Liver (tissue), 9 donors: ENCODE measurements around the gene PAK4. TPM values are rescaled to one million over a fixed set of nuclear protein-coding genes. Genes with fewer than 3 reads are reported as not detected.

ENCODE experiments used
- DNase-seq: peaks from one replicate; pipeline ENCODE4 v3.0.0-alpha.2; 2017; ENCODE audit warnings: low spot score
- H3K27ac ChIP-seq, 2 donors: one replicate each; pipeline ENCODE4 v1.7.0; 2013; ENCODE audit warnings: inconsistent platforms in 2 of 2, low read length in 2 of 2, control low read depth in 1 of 2, low read depth in 1 of 2, mild to moderate bottlenecking in 1 of 2
- H3K27me3 ChIP-seq, 4 donors: one replicate each; pipeline versions ENCODE4 v1.6.1 to v1.7.0; 2013; ENCODE audit warnings: low read length in 3 of 4, inconsistent platforms in 1 of 4, mild to moderate bottlenecking in 1 of 4, moderate library complexity in 1 of 4; ENCODE audit not compliant: control insufficient read depth in 4 of 4, insufficient read depth in 4 of 4
- H3K36me3 ChIP-seq, 4 donors: one replicate each; pipeline versions ENCODE4 v1.6.1 to v1.7.0; 2013; ENCODE audit warnings: low read length in 3 of 4, mild to moderate bottlenecking in 3 of 4, low read depth in 1 of 4, moderate library complexity in 1 of 4; ENCODE audit not compliant: control insufficient read depth in 4 of 4, insufficient read depth in 3 of 4
- H3K4me1 ChIP-seq, 4 donors: one replicate each; pipeline versions ENCODE4 v1.6.1 to v1.7.0; 2013; ENCODE audit warnings: low read length in 3 of 4, mild to moderate bottlenecking in 3 of 4, moderate library complexity in 1 of 4; ENCODE audit not compliant: control insufficient read depth in 4 of 4, insufficient read depth in 4 of 4
- H3K4me3 ChIP-seq, 3 donors: one replicate each; pipeline versions ENCODE4 v1.6.1 to v1.7.0; 2013; ENCODE audit warnings: low read length in 3 of 3, control low read depth in 1 of 3, low read depth in 1 of 3, mild to moderate bottlenecking in 1 of 3
- H3K9ac ChIP-seq, 2 donors: one replicate each; pipeline ENCODE4 v1.7.0; 2013; ENCODE audit warnings: low read length in 2 of 2, mild to moderate bottlenecking in 2 of 2, moderate library complexity in 2 of 2, control low read depth in 1 of 2, low read depth in 1 of 2
- H3K9me3 ChIP-seq, 4 donors: one replicate each; pipeline versions ENCODE4 v1.6.1 to v1.7.0; 2013; ENCODE audit warnings: low read length in 3 of 4; ENCODE audit not compliant: control insufficient read depth in 4 of 4
- ATF3 ChIP-seq: IDR thresholded peaks from 2 replicates; pipeline ENCODE4 v1.6.1; 2016; ENCODE audit warnings: antibody characterized with exemption
- EGR1 ChIP-seq, 2 donors: IDR thresholded peaks; 2 replicates each; pipeline ENCODE4 v1.6.1; 2016 to 2018; ENCODE audit warnings: antibody characterized with exemption in 2 of 2, low read depth in 2 of 2
- FOXA1 ChIP-seq: IDR thresholded peaks from 2 replicates; pipeline ENCODE4 v1.6.1; 2016; ENCODE audit warnings: antibody characterized with exemption
- FOXA2 ChIP-seq: IDR thresholded peaks from 2 replicates; pipeline ENCODE4 v1.6.1; 2016; ENCODE audit warnings: antibody characterized with exemption
- GABPA ChIP-seq, 2 donors: IDR thresholded peaks in 1 of 2; conservative IDR thresholded peaks in 1 of 2; 2 replicates each; pipeline ENCODE4 v1.6.1; 2016; ENCODE audit warnings: antibody characterized with exemption in 2 of 2, mild to moderate bottlenecking in 1 of 2, moderate library complexity in 1 of 2
- HNF4A ChIP-seq, 2 donors: conservative IDR thresholded peaks; 2 replicates each; pipeline ENCODE4 v1.6.1; 2016; ENCODE audit warnings: antibody characterized with exemption in 2 of 2, mild to moderate bottlenecking in 2 of 2
- HNF4G ChIP-seq: IDR thresholded peaks from 2 replicates; pipeline ENCODE4 v1.6.1; 2016; ENCODE audit warnings: antibody characterized with exemption
- JUND ChIP-seq, 2 donors: IDR thresholded peaks; 2 replicates each; pipeline ENCODE4 v1.6.1; 2016; ENCODE audit warnings: antibody characterized with exemption in 2 of 2
- NR2F2 ChIP-seq: IDR thresholded peaks from 2 replicates; pipeline ENCODE4 v1.6.1; 2016; ENCODE audit warnings: antibody characterized with exemption
- RAD21 ChIP-seq, 2 donors: IDR thresholded peaks; 2 replicates each; pipeline ENCODE4 v1.6.1; 2016; ENCODE audit warnings: antibody characterized with exemption in 2 of 2, mild to moderate bottlenecking in 2 of 2
- REST ChIP-seq: IDR thresholded peaks from 2 replicates; pipeline ENCODE4 v1.6.1; 2016; ENCODE audit warnings: antibody characterized with exemption, mild to moderate bottlenecking
- RXRA ChIP-seq, 2 donors: IDR thresholded peaks; 2 replicates each; pipeline ENCODE4 v1.6.1; 2017 to 2018; ENCODE audit warnings: antibody characterized with exemption in 2 of 2, mild to moderate bottlenecking in 1 of 2
- SP1 ChIP-seq: IDR thresholded peaks from 2 replicates; pipeline ENCODE4 v1.6.1; 2018; ENCODE audit warnings: antibody characterized with exemption, mild to moderate bottlenecking
- TAF1 ChIP-seq: conservative IDR thresholded peaks from 2 replicates; pipeline ENCODE4 v1.6.1; 2016; ENCODE audit warnings: antibody characterized with exemption, mild to moderate bottlenecking
- YY1 ChIP-seq: IDR thresholded peaks from 2 replicates; pipeline ENCODE4 v1.6.1; 2016; ENCODE audit warnings: antibody characterized with exemption, mild to moderate bottlenecking
- WGBS: extraction: QIAGEN DNeasy Blood & Tissue Kit; methylation state at CpG from one replicate; pipeline ENCODE4 v1.1.7; 2013; 5-methylcytosine and 5-hydroxymethylcytosine counted together
- polyA plus RNA-seq, 2 donors: library from polyadenylated mRNA; stranded (reverse) in 1 of 2; unstranded in 1 of 2; fragments of 200-250 nt in 1 of 2; fragments of >200 nt in 1 of 2; fragmentation: Nextera tagmentation in 1 of 2; extraction: Ambion mirVana in 1 of 2; gene quantifications; one replicate each; pipeline versions ENCODE4 v1.2.1 to v1.2.3, GENCODE V29; 2013 to 2015
- total RNA-seq, 2 donors: library from RNA; depleted of rRNA; stranded (reverse); fragments of >200 nt; gene quantifications; one replicate each; pipeline ENCODE4 v1.2.3, GENCODE V29; 2014
- TF ChIP-seq, protein P1 (sequence below): IDR thresholded peaks from 2 replicates; pipeline ENCODE4 v1.6.1; 2016; ENCODE audit warnings: antibody characterized with exemption
- donor health status: healthy.
- donor health status: healthy.
- donor health status: healthy.
- donor health status: healthy.
- donor health status: healthy.

Gene PAK4
- total and polyA plus RNA-seq, 4 donors: 5.4 to 16.6 (median 7.7) TPM

GRCh38 chr19:39157997-39158389 is 32.4 kb downstream of the PAK4 start (continued):
- TF ChIP-seq, protein P1, sequence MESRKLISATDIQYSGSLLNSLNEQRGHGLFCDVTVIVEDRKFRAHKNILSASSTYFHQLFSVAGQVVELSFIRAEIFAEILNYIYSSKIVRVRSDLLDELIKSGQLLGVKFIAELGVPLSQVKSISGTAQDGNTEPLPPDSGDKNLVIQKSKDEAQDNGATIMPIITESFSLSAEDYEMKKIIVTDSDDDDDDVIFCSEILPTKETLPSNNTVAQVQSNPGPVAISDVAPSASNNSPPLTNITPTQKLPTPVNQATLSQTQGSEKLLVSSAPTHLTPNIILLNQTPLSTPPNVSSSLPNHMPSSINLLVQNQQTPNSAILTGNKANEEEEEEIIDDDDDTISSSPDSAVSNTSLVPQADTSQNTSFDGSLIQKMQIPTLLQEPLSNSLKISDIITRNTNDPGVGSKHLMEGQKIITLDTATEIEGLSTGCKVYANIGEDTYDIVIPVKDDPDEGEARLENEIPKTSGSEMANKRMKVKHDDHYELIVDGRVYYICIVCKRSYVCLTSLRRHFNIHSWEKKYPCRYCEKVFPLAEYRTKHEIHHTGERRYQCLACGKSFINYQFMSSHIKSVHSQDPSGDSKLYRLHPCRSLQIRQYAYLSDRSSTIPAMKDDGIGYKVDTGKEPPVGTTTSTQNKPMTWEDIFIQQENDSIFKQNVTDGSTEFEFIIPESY: no peak
- TF ChIP-seq SP1: no peak

DNA sequence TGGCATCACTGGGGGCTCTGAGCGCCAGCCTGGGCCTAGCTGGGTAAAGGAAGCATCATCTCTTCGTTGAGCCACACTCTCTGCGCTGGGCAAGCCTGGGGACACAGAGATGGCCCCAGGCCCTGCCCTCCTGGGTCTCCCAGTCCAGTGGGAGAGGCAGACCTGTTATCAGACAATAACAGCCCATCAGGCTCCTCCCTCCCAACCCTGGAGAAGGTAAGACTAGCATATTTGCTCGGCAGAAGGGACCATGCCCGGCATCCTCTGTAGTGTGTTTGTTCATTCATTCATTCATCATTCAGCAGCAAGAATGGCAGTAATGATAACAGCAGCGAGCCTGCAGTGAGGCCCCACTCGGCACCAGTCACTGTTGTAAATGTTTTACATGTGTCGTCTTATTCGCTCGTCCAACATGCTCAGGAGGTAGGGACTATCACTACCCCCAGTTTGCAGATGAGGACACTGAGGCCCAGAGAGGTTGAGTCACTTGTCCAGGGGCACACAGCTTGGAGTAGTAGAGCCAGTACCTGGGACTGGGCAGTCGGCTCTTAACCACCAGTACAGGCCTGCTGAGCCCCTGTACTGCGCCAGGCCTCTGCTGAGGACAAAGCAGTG is 33.2 kb downstream of the PAK4 start:
- H3K4me1 ChIP-seq: peaks cover 21 to 55% (median 44%) of the 10 kb centered on the region in 4 donors
- no peak overlapping the region for H3K27ac ChIP-seq
- H3K4me3 ChIP-seq: no peak overlapping the region
- DNase-seq: no peak
- H3K9me3 ChIP-seq: no peaks in the 10 kb centered on the region
- H3K9ac ChIP-seq: no peak overlapping the region
- WGBS: 86% methylated on average over 12 of the region's 12 CpGs
- no peaks in the 10 kb centered on the region for H3K27me3 ChIP-seq
- H3K36me3 ChIP-seq: no peaks in the 10 kb centered on the region
- no peak for TF ChIP-seq RAD21 (IDR thresholded peaks at IDR 0.05)
- TF ChIP-seq SP1: no peak
- no peak for TF ChIP-seq TAF1
- no peak for TF ChIP-seq REST
- TF ChIP-seq FOXA1: no peak
- no peak for TF ChIP-seq FOXA2
- TF ChIP-seq GABPA (IDR thresholded peaks at IDR 0.05 in 1 of 2, conservative IDR thresholded peaks at IDR 0.05 in 1 of 2): no peak
- TF ChIP-seq, protein P1: no peak
- no peak for TF ChIP-seq HNF4G
- no peak for TF ChIP-seq NR2F2
- no peak for TF ChIP-seq EGR1 (IDR thresholded peaks at IDR 0.05; ENCODE audit: low read depth in 2 of 2)
- no peak for TF ChIP-seq YY1

DNA sequence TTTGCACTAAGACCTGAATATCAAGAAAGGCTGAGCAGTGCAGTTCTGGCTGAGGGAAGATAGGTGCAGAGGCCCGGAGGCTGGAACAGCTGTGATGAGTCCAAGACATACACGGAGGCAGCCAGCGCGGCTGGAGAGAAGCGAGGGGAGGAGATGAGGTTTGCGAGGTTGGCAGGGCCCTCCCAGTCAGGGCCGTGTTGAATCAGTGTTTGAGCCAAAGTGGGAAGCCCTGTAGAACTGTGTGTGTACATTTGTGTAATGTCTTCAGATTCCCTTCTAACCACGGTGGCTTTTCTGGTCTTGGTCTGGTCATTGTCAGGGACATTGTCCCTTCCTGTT is 34.9 kb downstream of the PAK4 start:
- Histone ChIP-seq H3K27ac (no peak overlapping the region), H3K4me3 (no peak overlapping the region), H3K9ac (no peak overlapping the region), H3K4me1 (peaks cover 15 to 39% (median 35%) of the 10 kb centered on the region in 4 donors), H3K27me3 (no peaks in the 10 kb centered on the region), H3K36me3 (no peaks in the 10 kb centered on the region), H3K9me3 (no peaks in the 10 kb centered on the region)
- 18% methylated on average over 8 of the region's 8 CpGs for WGBS
- no peak for DNase-seq
- TF ChIP-seq RXRA (IDR thresholded peaks at IDR 0.05): no peak
- TF ChIP-seq TAF1: no peak
- no peak for TF ChIP-seq JUND (IDR thresholded peaks at IDR 0.05)
- no peak for TF ChIP-seq FOXA2
- TF ChIP-seq SP1: no peak
- TF ChIP-seq NR2F2: no peak
- no peak for TF ChIP-seq FOXA1
- no peak for TF ChIP-seq HNF4G
- no peak for TF ChIP-seq GABPA (IDR thresholded peaks at IDR 0.05 in 1 of 2, conservative IDR thresholded peaks at IDR 0.05 in 1 of 2)
- no peak for TF ChIP-seq EGR1 (IDR thresholded peaks at IDR 0.05; ENCODE audit: low read depth in 2 of 2)
- TF ChIP-seq, protein P1: no peak
- TF ChIP-seq RAD21 (IDR thresholded peaks at IDR 0.05): no peak
- TF ChIP-seq ATF3: no peak
- no peak for TF ChIP-seq HNF4A (conservative IDR thresholded peaks at IDR 0.05)
